K562 treated with DMSO at 1 percent for 24 hours (cell line): ENCODE data around the gene SEC63. TPM values are rescaled to one million over a fixed set of nuclear protein-coding genes. Genes with fewer than 3 reads are reported as not detected.

Experiments
- total RNA-seq: library from RNA; unstranded; fragments of 300-600 nt; gene quantifications from 2 replicates; pipeline ENCODE4 v1.2.3, GENCODE V29; 2022; ENCODE audit warnings: low read depth; ENCODE audit not compliant: insufficient read depth

SEC63 gene, protein sequence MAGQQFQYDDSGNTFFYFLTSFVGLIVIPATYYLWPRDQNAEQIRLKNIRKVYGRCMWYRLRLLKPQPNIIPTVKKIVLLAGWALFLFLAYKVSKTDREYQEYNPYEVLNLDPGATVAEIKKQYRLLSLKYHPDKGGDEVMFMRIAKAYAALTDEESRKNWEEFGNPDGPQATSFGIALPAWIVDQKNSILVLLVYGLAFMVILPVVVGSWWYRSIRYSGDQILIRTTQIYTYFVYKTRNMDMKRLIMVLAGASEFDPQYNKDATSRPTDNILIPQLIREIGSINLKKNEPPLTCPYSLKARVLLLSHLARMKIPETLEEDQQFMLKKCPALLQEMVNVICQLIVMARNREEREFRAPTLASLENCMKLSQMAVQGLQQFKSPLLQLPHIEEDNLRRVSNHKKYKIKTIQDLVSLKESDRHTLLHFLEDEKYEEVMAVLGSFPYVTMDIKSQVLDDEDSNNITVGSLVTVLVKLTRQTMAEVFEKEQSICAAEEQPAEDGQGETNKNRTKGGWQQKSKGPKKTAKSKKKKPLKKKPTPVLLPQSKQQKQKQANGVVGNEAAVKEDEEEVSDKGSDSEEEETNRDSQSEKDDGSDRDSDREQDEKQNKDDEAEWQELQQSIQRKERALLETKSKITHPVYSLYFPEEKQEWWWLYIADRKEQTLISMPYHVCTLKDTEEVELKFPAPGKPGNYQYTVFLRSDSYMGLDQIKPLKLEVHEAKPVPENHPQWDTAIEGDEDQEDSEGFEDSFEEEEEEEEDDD
- 14.8 and 15.5 TPM in 2 replicates for total RNA-seq

DNA sequence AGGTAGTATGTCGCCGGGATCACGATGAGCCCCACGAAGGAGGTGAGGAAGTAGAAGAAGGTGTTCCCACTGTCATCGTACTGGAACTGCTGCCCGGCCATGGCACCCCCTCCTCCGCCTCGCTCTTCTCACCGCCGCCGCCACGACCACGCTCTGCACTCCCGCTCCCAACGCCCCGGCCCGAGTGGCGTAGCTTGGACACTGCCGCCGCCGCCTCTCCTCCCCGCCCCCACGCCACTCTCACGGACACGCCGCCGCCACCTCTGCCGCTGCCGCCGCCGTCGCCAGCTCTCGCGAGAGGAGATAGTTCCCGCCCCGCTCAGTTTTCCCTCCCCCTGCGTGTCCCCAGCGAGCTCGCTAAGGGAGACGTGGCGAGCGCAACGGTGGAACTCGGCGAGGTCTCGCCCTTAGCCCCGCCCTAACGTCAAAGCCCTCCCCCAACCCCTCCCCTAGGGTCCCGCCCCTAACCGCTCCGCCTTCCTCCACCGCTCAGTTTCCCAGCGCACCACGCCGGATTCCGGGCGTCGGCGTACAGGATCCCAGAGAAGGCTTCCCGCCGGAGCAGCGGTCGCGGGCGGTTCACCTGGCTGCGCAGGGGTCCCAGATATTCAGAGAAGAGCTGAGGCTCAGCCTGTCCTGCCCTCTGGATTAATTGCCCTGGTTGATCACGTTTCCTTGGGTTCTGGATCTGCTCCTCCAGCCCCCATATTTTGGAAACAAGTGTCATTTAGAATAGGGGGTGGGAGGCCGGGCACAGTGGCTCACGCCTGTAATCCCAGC lies at the start of gene SEC63:
TSS of gene SEC63 (minus strand) at position 300 of the 780 bp plus-strand sequence. CDS start at position 101, 199 bp downstream.

Other genes starting within 250 kb of the SEC63 start
- gene SCML4, start 133.9 kb downstream of the SEC63 start, total RNA-seq = not detected in 2 replicates
- 55.9 and 58.2 TPM in 2 replicates for gene OSTM1, start 116.5 kb upstream of the SEC63 start, total RNA-seq
- not detected in 2 replicates for gene NR2E1, start 207.8 kb upstream of the SEC63 start, total RNA-seq